HCT116 (cell line): ENCODE measurements around the gene ARSB. TPM values are rescaled to one million over a fixed set of nuclear protein-coding genes. Genes with fewer than 3 reads are reported as not detected.

Source experiments
- ATAC-seq: fragments of 200-7000 bp; cut with Tn5 transposase; 2 replicates; pipeline ENCODE4 v1.9.1; 2020; ENCODE audit warnings: mild to moderate bottlenecking, moderate library complexity
- BruUV-seq: library from RNA; stranded (reverse); fragments of 400-500 nt; replicated peaks from 2 replicates; lab custom pipeline; 2021; lab: Mats Ljungman, UMichigan
- CTCF ChIA-PET: fragments of 300-600 bp; sonication (Branson Sonifier 250); formaldehyde crosslinking; loops from one replicate; lab custom pipeline; 2021; ENCODE audit warnings: antibody characterized with exemption; lab: Charles Lee
- POLR2A ChIA-PET: fragments of 300-600, 350-600 bp; sonication (Branson Sonifier 250); formaldehyde crosslinking; loops from one replicate; lab custom pipeline; 2021; ENCODE audit warnings: antibody characterized with exemption; lab: Charles Lee
- RAD21 ChIA-PET, 2 experiments: fragments of 300-600 bp; sonication (Branson Sonifier 250); formaldehyde crosslinking; loops; one replicate each; lab custom pipeline; 2023; ENCODE audit warnings: low total read pairs in 2 of 2; ENCODE audit not compliant: uncharacterized antibody in 2 of 2, unreplicated experiment in 2 of 2, low non-redundant PET in 1 of 2; lab: Charles Lee
- DNase-seq: peaks from one replicate; pipeline ENCODE4 v3.0.0-alpha.2; 2010; ENCODE audit warnings: low read depth, low spot score
- H2AFZ ChIP-seq: fragments of 200-600 bp; shearing (Covaris generic), sonication (generic); 2 replicates; pipeline ENCODE4 v1.6.1; 2017; ENCODE audit warnings: low read depth, mixed run types, mixed read lengths, antibody characterized with exemption, low read length; ENCODE audit not compliant: poor library complexity, severe bottlenecking
- H3K27ac ChIP-seq: 2 replicates; pipeline ENCODE4 v1.5.1; 2012; ENCODE audit warnings: low read depth, low read length
- H3K27me3 ChIP-seq: fragments of 200-600 bp; sonication (generic); 2 replicates; pipeline ENCODE4 v1.6.1; 2016; ENCODE audit warnings: mixed run types, low read length, mixed read lengths; ENCODE audit not compliant: insufficient read depth
- H3K36me3 ChIP-seq, 2 experiments: fragments of 200-500 bp in 1 of 2; fragments of 200-600 bp in 1 of 2; sonication (Bioruptor generic) in 1 of 2; sonication (generic) in 1 of 2; 2 replicates each; pipeline versions ENCODE4 v1.5.1 to v1.6.1; 2014 to 2016; ENCODE audit warnings: low read length in 2 of 2, inconsistent platforms in 1 of 2, mixed read lengths in 1 of 2, mixed run types in 1 of 2; ENCODE audit not compliant: insufficient read depth in 2 of 2, control insufficient read depth in 1 of 2
- H3K4me1 ChIP-seq, 2 experiments: fragments of 200-600 bp in 1 of 2; sonication (generic) in 1 of 2; 2 replicates each; pipeline versions ENCODE4 v1.5.1 to v1.6.1; 2012 to 2017; ENCODE audit warnings: low read length in 2 of 2, inconsistent platforms in 1 of 2, mild to moderate bottlenecking in 1 of 2, mixed read lengths in 1 of 2, mixed run types in 1 of 2, moderate library complexity in 1 of 2; ENCODE audit not compliant: insufficient read depth in 2 of 2, control insufficient read depth in 1 of 2
- H3K4me2 ChIP-seq: fragments of 200-600 bp; sonication (generic); 2 replicates; pipeline ENCODE4 v1.6.1; 2017; ENCODE audit warnings: mixed run types, low read length, mixed read lengths
- H3K4me3 ChIP-seq, 2 experiments: fragments of 200-600 bp in 1 of 2; sonication (generic) in 1 of 2; replicated peaks in 1 of 2; 2 replicates each; pipeline ENCODE4 v1.5.1; 2011 to 2016; ENCODE audit warnings: low read length in 2 of 2, control low read depth in 1 of 2, low read depth in 1 of 2, mild to moderate bottlenecking in 1 of 2, mixed read lengths in 1 of 2, mixed run types in 1 of 2
- H3K79me2 ChIP-seq: fragments of 200-600 bp; sonication (generic); 2 replicates; pipeline ENCODE4 v1.6.1; 2017; ENCODE audit warnings: mild to moderate bottlenecking, mixed run types, low read length, moderate library complexity, mixed read lengths; ENCODE audit not compliant: insufficient read depth
- H3K9ac ChIP-seq: fragments of 200-600 bp; sonication (generic); 2 replicates; pipeline ENCODE4 v1.6.1; 2016; ENCODE audit warnings: low read length, mixed read lengths
- H3K9me2 ChIP-seq: fragments of 200-600 bp; sonication (generic), shearing (Covaris generic); 2 replicates; pipeline ENCODE4 v1.6.1; 2017; ENCODE audit warnings: mixed run types, mild to moderate bottlenecking, moderate library complexity; ENCODE audit not compliant: insufficient read depth
- H3K9me3 ChIP-seq, 2 experiments: fragments of 200-500 bp in 1 of 2; fragments of 200-600 bp in 1 of 2; sonication (Bioruptor generic) in 1 of 2; sonication (generic) in 1 of 2; 2 replicates each; pipeline ENCODE4 v1.6.1; 2014 to 2017; ENCODE audit warnings: low read length in 2 of 2, mixed read lengths in 2 of 2, inconsistent platforms in 1 of 2, low read depth in 1 of 2, mild to moderate bottlenecking in 1 of 2, mixed run types in 1 of 2, moderate library complexity in 1 of 2; ENCODE audit not compliant: control insufficient read depth in 1 of 2, insufficient read depth in 1 of 2
- H4K20me1 ChIP-seq: fragments of 200-600 bp; sonication (generic), shearing (Covaris generic); 2 replicates; pipeline ENCODE4 v1.6.1; 2017; ENCODE audit warnings: mixed run types, mild to moderate bottlenecking, moderate library complexity; ENCODE audit not compliant: insufficient read depth
- ATF3 ChIP-seq: IDR thresholded peaks from 2 replicates; pipeline ENCODE4 v1.6.1; 2012
- CBX3 ChIP-seq: IDR thresholded peaks from 2 replicates; pipeline ENCODE4 v1.6.1; 2012; ENCODE audit warnings: low read depth
- CEBPB ChIP-seq: IDR thresholded peaks from 2 replicates; pipeline ENCODE4 v1.6.1; 2012; ENCODE audit warnings: low read depth
- EGR1 ChIP-seq: IDR thresholded peaks from 2 replicates; pipeline ENCODE4 v1.6.1; 2012; ENCODE audit warnings: low read depth
- ELF1 ChIP-seq: IDR thresholded peaks from 2 replicates; pipeline ENCODE4 v1.6.1; 2012; ENCODE audit warnings: low read depth, borderline replicate concordance
- POLR2A ChIP-seq: IDR thresholded peaks from 2 replicates; pipeline ENCODE4 v1.7.0; 2011; ENCODE audit warnings: borderline replicate concordance; ENCODE audit not compliant: insufficient read depth, insufficient read length; ENCODE audit errors: extremely low read depth
- POLR2AphosphoS5 ChIP-seq: IDR thresholded peaks from 2 replicates; pipeline ENCODE4 v1.6.1; 2011; ENCODE audit warnings: mild to moderate bottlenecking, low read depth, low read length, moderate library complexity
- RAD21 ChIP-seq: IDR thresholded peaks from 2 replicates; pipeline ENCODE4 v1.6.1; 2012; ENCODE audit warnings: low read depth, mild to moderate bottlenecking
- SIN3A ChIP-seq: IDR thresholded peaks from 2 replicates; pipeline ENCODE4 v1.6.1; 2012; ENCODE audit warnings: low read depth
- SP1 ChIP-seq: IDR thresholded peaks from 2 replicates; pipeline ENCODE4 v1.6.1; 2012; ENCODE audit warnings: low read depth
- SRF ChIP-seq: IDR thresholded peaks from 2 replicates; pipeline ENCODE4 v1.6.1; 2012; ENCODE audit warnings: low read depth
- YY1 ChIP-seq: IDR thresholded peaks from 2 replicates; pipeline ENCODE4 v1.6.1; 2011; ENCODE audit warnings: low read length, low read depth, moderate library complexity, mild to moderate bottlenecking; ENCODE audit not compliant: insufficient replicate concordance; ENCODE audit errors: extremely low read depth
- ZFX ChIP-seq: fragments of 450-650 bp; IDR thresholded peaks from 2 replicates; pipeline ENCODE4 v1.6.1; 2017
- intact Hi-C: fragments of 100-400 bp; cut with micrococcal nuclease; formaldehyde crosslinking; loops from 2 replicates; pipeline ENCODE4 v1.10.0; 2022
- total RNA-seq: library from RNA; stranded (reverse); gene quantifications from one replicate; pipeline ENCODE4 v1.2.1, GENCODE V29; 2021; ENCODE audit not compliant: unreplicated experiment
- TF ChIP-seq, protein P1 (sequence below): IDR thresholded peaks from 2 replicates; pipeline ENCODE4 v1.6.1; 2012; ENCODE audit warnings: low read depth
- TF ChIP-seq, protein P2 (sequence below): IDR thresholded peaks from 2 replicates; pipeline ENCODE4 v1.6.1; 2011; ENCODE audit warnings: mild to moderate bottlenecking, low read length, moderate library complexity; ENCODE audit not compliant: insufficient replicate concordance; ENCODE audit errors: extremely low read depth

ARSB gene
- total RNA-seq, 1 experiment from 2014 or later: 4.8 TPM

DNA sequence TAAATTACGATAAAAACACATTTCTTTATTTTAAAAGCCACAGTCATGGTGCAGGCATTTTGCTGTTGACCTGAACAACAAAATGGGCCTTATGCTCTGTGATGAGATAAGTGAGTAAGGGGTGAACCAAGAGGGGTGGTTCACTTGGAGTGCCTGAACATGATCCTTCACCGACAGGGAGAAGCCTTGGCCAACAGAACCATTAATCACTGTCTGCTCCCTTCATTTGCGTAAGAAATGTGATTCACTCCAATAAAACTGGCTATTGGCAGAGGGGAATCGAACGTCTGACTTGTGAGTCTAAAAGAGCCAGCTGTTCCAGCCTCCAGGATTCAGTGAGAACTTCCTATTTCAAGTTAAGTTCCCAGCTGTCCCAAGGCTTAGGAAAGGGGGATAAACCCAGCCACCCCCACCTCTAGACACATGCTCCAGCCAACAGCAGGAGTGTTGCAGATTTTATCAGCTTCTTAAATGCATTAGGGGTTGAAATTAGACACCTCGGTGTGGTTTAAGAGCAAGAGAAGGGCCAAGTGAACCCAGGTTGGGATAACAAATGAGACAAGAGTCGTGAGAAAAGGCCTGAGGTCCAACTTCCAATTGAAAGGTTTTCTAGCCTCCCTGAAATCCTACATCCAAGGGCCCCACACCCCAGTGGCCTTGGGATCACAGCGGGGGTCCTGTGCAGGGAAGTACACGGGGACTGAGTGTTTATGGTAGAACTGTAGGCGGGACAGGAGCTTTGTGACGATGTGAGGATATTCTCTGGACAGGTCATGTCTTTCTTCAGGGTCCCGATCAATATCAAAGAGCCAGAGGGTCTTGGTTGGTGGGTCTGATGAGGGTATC, 205.1 kb downstream of the ARSB start:
- intact Hi-C loops: no loop called here
- ChIA-PET RAD21 (no interaction called here), CTCF (no interaction called here), POLR2A (no interaction called here)
- Histone ChIP-seq H3K9me3 (no peaks in the 10 kb centered on the region), H2AFZ (no peak overlapping the region), H3K36me3 (no peaks in the 10 kb centered on the region), H3K27me3 (no peaks in the 10 kb centered on the region), H3K4me1 (peaks cover 0 to 11% of the 10 kb centered on the region in 2 experiments; a peak in 1 of 4 replicates), H3K9ac (no peak overlapping the region), H3K4me2 (no peak overlapping the region), H3K79me2 (no peaks in the 10 kb centered on the region), H3K9me2 (no peaks in the 10 kb centered on the region), H3K27ac (no peak overlapping the region), H3K4me3 (no peak overlapping the region), H4K20me1 (no peaks in the 10 kb centered on the region)
- BruUV-seq: no TSS peak
- DNase-seq (no peak), ATAC-seq (no peak)
- TF ChIP-seq POLR2AphosphoS5 (no peak), CEBPB (peak; percentile 26; the same call in 1 of the 2 replicates), CBX3 (no peak), EGR1 (no peak)

GRCh38 chr5:78779262-78779661, 205.8 kb downstream of the ARSB start:
- no TSS peak for BruUV-seq
- no peaks in the 10 kb centered on the region for H3K27me3 ChIP-seq
- no peak overlapping the region for H3K9ac ChIP-seq
- no peak for ATAC-seq
- ChIA-PET RAD21 (no interaction called here), POLR2A (no interaction called here), CTCF (no interaction called here)
- no peak overlapping the region for H2AFZ ChIP-seq
- no peaks in the 10 kb centered on the region for H4K20me1 ChIP-seq
- H3K9me2 ChIP-seq: no peaks in the 10 kb centered on the region
- intact Hi-C loops: no loop called here
- H3K9me3 ChIP-seq: no peaks in the 10 kb centered on the region
- H3K36me3 ChIP-seq: no peaks in the 10 kb centered on the region
- no peak overlapping the region for H3K27ac ChIP-seq
- no peaks in the 10 kb centered on the region for H3K79me2 ChIP-seq
- no peak for DNase-seq
- no peak overlapping the region for H3K4me3 ChIP-seq
- no peak overlapping the region for H3K4me2 ChIP-seq
- H3K4me1 ChIP-seq: peaks cover 0 to 11% of the 10 kb centered on the region in 2 experiments; a peak in 1 of 4 replicates
- no peak for TF ChIP-seq SP1
- TF ChIP-seq SIN3A: no peak
- no peak for TF ChIP-seq POLR2A
- TF ChIP-seq ELF1: no peak
- no peak for TF ChIP-seq ATF3
- TF ChIP-seq YY1: no peak
- TF ChIP-seq, protein P1, sequence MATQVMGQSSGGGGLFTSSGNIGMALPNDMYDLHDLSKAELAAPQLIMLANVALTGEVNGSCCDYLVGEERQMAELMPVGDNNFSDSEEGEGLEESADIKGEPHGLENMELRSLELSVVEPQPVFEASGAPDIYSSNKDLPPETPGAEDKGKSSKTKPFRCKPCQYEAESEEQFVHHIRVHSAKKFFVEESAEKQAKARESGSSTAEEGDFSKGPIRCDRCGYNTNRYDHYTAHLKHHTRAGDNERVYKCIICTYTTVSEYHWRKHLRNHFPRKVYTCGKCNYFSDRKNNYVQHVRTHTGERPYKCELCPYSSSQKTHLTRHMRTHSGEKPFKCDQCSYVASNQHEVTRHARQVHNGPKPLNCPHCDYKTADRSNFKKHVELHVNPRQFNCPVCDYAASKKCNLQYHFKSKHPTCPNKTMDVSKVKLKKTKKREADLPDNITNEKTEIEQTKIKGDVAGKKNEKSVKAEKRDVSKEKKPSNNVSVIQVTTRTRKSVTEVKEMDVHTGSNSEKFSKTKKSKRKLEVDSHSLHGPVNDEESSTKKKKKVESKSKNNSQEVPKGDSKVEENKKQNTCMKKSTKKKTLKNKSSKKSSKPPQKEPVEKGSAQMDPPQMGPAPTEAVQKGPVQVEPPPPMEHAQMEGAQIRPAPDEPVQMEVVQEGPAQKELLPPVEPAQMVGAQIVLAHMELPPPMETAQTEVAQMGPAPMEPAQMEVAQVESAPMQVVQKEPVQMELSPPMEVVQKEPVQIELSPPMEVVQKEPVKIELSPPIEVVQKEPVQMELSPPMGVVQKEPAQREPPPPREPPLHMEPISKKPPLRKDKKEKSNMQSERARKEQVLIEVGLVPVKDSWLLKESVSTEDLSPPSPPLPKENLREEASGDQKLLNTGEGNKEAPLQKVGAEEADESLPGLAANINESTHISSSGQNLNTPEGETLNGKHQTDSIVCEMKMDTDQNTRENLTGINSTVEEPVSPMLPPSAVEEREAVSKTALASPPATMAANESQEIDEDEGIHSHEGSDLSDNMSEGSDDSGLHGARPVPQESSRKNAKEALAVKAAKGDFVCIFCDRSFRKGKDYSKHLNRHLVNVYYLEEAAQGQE: no peak
- TF ChIP-seq RAD21: no peak
- TF ChIP-seq ZFX: no peak
- TF ChIP-seq, protein P2, sequence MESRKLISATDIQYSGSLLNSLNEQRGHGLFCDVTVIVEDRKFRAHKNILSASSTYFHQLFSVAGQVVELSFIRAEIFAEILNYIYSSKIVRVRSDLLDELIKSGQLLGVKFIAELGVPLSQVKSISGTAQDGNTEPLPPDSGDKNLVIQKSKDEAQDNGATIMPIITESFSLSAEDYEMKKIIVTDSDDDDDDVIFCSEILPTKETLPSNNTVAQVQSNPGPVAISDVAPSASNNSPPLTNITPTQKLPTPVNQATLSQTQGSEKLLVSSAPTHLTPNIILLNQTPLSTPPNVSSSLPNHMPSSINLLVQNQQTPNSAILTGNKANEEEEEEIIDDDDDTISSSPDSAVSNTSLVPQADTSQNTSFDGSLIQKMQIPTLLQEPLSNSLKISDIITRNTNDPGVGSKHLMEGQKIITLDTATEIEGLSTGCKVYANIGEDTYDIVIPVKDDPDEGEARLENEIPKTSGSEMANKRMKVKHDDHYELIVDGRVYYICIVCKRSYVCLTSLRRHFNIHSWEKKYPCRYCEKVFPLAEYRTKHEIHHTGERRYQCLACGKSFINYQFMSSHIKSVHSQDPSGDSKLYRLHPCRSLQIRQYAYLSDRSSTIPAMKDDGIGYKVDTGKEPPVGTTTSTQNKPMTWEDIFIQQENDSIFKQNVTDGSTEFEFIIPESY: no peak
- no peak for TF ChIP-seq SRF
